Osteocyte (in vitro differentiated cells): ENCODE measurements around the gene IL17RA. TPM values are rescaled to one million over a fixed set of nuclear protein-coding genes. Genes with fewer than 3 reads are reported as not detected.

Source experiments
- DNase-seq: peaks from one replicate; pipeline ENCODE4 v3.0.0; 2021; ENCODE audit warnings: mixed read lengths; ENCODE audit not compliant: unreplicated experiment; ENCODE audit errors: extremely low spot score
- H3K27ac Mint-ChIP-seq: one replicate; pipeline ENCODE4 v1.8.0; 2021; ENCODE audit warnings: mild to moderate bottlenecking, mixed read lengths; ENCODE audit not compliant: unreplicated experiment
- H3K27me3 Mint-ChIP-seq: one replicate; pipeline ENCODE4 v1.8.0; 2021; ENCODE audit warnings: mixed read lengths; ENCODE audit not compliant: unreplicated experiment
- H3K36me3 Mint-ChIP-seq: one replicate; pipeline ENCODE4 v1.8.0; 2021; ENCODE audit warnings: mixed read lengths; ENCODE audit not compliant: unreplicated experiment
- H3K4me1 Mint-ChIP-seq: one replicate; pipeline ENCODE4 v1.8.0; 2021; ENCODE audit warnings: mixed read lengths; ENCODE audit not compliant: unreplicated experiment
- H3K4me3 Mint-ChIP-seq: one replicate; pipeline ENCODE4 v1.8.0; 2021; ENCODE audit warnings: mild to moderate bottlenecking, moderate library complexity, mixed read lengths; ENCODE audit not compliant: unreplicated experiment
- H3K9me3 Mint-ChIP-seq: one replicate; pipeline ENCODE4 v1.8.0; 2021; ENCODE audit warnings: mixed read lengths; ENCODE audit not compliant: unreplicated experiment
- total RNA-seq: library from RNA; stranded (reverse); gene quantifications from 2 replicates; pipeline ENCODE4 v1.2.1, GENCODE V29; 2021
- TF ChIP-seq, protein P1 (sequence below): fragments of 200-600 bp; sonication (generic); IDR thresholded peaks from 2 replicates; pipeline ENCODE4 v1.5.0; 2021; ENCODE audit warnings: antibody characterized with exemption, mild to moderate bottlenecking, moderate library complexity

The IL17RA gene
- total RNA-seq, 1 donor from 2014 or later = 12.1 TPM

DNA sequence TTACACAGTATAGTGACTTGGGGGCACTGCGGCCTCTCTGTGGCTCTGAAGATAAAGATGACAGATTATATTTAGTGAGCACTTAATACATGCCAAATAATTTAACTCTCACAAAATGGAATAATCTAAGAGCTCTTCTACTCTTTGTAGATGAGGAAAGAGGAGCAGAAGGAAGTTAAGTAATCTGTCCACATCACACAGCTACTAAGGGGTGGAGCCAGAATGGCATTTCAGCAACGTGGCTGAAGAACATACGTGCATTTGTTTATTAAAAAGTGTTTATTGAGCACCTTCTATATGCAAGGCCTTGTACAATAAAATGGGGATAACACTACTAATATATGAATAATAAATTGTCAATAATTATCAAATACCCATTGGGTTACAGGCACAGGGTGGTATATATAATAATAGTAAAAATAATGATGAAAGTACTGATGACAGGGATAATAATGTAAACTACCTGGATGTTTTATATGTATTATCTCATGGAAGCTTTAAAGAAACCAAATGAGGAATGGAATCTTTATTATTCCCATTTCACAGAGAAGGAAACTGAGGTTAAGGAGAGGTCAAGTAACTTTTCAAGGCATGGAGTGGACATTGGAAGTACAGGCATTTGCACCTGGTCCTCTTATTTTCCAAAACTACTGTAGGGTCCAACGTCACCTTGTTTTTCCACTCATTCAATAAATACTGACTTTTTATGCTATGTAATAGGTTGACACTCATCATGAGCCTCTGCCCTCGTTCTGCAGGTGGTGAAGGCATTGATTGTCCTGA, 38.0 kb upstream of the IL17RA start:
- DNase-seq = no peak
- no peaks in the 10 kb centered on the region for H3K4me1 Mint-ChIP-seq
- H3K27me3 Mint-ChIP-seq = peaks cover 9% of the 10 kb centered on the region
- no peak overlapping the region for H3K4me3 Mint-ChIP-seq
- TF ChIP-seq, protein P1, sequence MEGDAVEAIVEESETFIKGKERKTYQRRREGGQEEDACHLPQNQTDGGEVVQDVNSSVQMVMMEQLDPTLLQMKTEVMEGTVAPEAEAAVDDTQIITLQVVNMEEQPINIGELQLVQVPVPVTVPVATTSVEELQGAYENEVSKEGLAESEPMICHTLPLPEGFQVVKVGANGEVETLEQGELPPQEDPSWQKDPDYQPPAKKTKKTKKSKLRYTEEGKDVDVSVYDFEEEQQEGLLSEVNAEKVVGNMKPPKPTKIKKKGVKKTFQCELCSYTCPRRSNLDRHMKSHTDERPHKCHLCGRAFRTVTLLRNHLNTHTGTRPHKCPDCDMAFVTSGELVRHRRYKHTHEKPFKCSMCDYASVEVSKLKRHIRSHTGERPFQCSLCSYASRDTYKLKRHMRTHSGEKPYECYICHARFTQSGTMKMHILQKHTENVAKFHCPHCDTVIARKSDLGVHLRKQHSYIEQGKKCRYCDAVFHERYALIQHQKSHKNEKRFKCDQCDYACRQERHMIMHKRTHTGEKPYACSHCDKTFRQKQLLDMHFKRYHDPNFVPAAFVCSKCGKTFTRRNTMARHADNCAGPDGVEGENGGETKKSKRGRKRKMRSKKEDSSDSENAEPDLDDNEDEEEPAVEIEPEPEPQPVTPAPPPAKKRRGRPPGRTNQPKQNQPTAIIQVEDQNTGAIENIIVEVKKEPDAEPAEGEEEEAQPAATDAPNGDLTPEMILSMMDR = no peak
- no peaks in the 10 kb centered on the region for H3K9me3 Mint-ChIP-seq
- H3K27ac Mint-ChIP-seq = no peak overlapping the region
- no peaks in the 10 kb centered on the region for H3K36me3 Mint-ChIP-seq

DNA sequence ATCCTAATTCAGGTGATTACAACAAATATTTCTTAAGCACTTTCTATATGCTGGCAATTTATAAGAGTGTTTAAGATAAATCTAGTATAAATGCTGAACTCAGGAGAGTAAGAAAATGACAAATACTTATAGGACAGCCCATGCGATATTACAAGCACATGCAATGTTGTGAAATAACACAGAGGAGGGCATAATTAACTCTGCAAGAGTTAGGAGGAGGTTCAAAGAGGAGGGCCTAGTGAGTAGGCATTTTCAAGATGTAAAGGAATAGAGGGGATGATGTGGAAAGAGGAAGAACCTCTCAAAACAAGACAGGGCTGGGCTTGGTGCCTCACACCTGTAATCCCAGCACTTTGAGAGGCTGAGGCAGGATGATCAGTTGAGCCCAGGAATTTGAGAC, 37.1 kb upstream of the IL17RA start:
- TF ChIP-seq, protein P1 = no peak
- no peaks in the 10 kb centered on the region for H3K36me3 Mint-ChIP-seq
- no peak for DNase-seq
- H3K27me3 Mint-ChIP-seq = peaks cover 10% of the 10 kb centered on the region
- no peak overlapping the region for H3K27ac Mint-ChIP-seq
- no peaks in the 10 kb centered on the region for H3K4me1 Mint-ChIP-seq
- no peaks in the 10 kb centered on the region for H3K9me3 Mint-ChIP-seq
- no peak overlapping the region for H3K4me3 Mint-ChIP-seq

DNA sequence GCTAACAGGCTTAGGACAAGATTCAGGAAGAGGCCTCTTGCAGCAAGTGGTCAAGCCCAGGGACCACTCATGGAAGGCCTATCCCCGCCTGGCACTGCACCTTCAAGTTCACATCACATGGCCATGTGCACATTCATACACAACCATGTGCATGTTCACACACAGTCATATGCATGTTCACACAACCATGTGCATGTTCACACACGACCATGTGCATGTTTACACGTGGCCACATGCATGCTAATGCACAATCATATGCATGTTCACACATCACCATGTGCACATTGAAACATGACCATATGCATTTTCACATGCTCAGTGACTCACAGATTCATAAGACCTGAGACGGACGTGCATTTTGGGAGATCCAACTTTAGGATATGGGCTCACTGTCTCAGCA, 28.7 kb upstream of the IL17RA start:
- H3K27ac Mint-ChIP-seq = no peak overlapping the region
- H3K36me3 Mint-ChIP-seq = no peaks in the 10 kb centered on the region
- H3K4me3 Mint-ChIP-seq = no peak overlapping the region
- H3K27me3 Mint-ChIP-seq = peaks cover 9% of the 10 kb centered on the region
- no peaks in the 10 kb centered on the region for H3K9me3 Mint-ChIP-seq
- TF ChIP-seq, protein P1 = no peak
- DNase-seq = no peak
- no peaks in the 10 kb centered on the region for H3K4me1 Mint-ChIP-seq

DNA sequence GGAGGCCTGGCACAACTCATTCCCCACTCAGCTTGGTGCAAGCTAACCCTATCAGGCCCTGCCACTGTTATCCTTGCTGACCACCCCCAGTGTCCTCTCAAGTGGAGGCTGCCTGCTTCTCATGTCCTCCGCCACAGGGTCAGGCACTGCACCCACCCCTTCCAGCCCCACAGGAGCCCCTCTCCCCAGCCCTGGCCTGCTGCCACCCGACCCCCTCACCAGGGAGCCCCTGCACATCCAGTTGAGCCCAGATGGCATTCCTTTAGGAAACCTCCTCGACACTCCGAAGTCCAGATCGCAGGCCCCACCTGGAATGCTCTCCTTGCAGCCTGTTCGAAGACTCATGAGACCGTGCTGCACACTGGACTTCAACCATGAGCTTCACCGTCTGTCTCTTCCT, 28.0 kb upstream of the IL17RA start:
- Mint-ChIP-seq H3K4me1 (no peaks in the 10 kb centered on the region), H3K27ac (no peak overlapping the region), H3K4me3 (no peak overlapping the region), H3K27me3 (peaks cover 5% of the 10 kb centered on the region), H3K9me3 (no peaks in the 10 kb centered on the region), H3K36me3 (no peaks in the 10 kb centered on the region)
- no peak for DNase-seq
- TF ChIP-seq, protein P1 = no peak

DNA sequence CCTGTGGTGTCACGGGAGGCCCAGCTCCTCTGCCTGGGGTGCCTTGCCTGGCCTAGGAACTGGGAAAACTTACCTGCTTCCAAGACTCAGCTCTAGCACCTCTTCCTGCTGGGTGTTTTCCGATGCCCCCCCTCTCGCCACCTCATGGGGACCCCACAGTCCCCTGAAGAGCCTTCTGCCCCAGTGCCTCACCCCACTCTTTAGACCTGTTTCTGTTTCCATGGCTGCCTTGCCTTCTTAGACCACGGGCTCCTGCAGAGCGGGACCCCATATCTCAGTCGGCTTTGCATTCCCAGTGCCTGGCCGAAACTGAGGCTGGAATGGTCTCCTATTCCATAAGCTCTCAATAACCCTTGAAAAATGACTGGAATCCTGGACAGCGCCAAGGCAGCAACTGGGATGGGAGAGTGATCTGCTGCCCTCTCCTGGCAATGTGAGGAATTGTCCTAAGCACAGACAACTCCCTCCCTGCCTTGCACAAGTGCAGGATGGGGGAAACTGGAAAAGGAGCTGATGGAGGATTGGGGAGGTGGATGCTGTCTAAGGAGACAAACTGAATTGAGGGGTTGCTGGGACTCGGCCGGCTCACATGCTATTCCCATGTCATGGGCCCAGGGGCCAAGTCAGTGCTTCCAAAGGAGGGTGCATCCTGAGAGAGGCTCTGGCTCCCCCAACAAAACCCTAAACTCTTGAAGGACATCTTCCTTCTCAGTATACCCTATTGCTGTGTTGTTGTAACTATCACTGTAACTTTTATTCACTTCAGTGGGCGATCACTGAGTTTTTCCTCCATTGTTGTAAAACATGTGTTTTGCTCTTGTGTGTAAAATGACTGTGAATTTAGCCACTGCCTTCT, 26.6 kb upstream of the IL17RA start:
- TF ChIP-seq, protein P1 = peak; percentile 90
- Mint-ChIP-seq H3K27ac (no peak overlapping the region), H3K4me3 (no peak overlapping the region), H3K4me1 (no peaks in the 10 kb centered on the region), H3K9me3 (no peaks in the 10 kb centered on the region), H3K27me3 (peaks cover 4% of the 10 kb centered on the region), H3K36me3 (no peaks in the 10 kb centered on the region)
- DNase-seq = peak; percentile 89
